BLaER1 treated with 17β-estradiol and CSF1 and Interleukin-3, amounts not matched to agents 10 nM and 100 nM (cell line): ENCODE data around the gene TEX54.

Source experiments
- H3K27ac ChIP-seq, 11 experiments: shearing (Covaris generic); formaldehyde crosslinking; 2 replicates each; pipeline ENCODE4 v1.8.1; 2022
- H3K27me3 ChIP-seq, 11 experiments: shearing (Covaris generic); formaldehyde crosslinking; 2 replicates each; pipeline ENCODE4 v1.8.1; 2022
- H3K36me3 ChIP-seq, 11 experiments: shearing (Covaris generic); formaldehyde crosslinking; 2 replicates each; pipeline ENCODE4 v1.8.1; 2022
- H3K4me1 ChIP-seq, 10 experiments: shearing (Covaris generic); formaldehyde crosslinking; 2 replicates each; pipeline ENCODE4 v1.8.1; 2022
- H3K4me2 ChIP-seq, 11 experiments: shearing (Covaris generic); formaldehyde crosslinking; 2 replicates each; pipeline ENCODE4 v1.8.1; 2022
- H3K4me3 ChIP-seq, 10 experiments: shearing (Covaris generic); formaldehyde crosslinking; 2 replicates each; pipeline ENCODE4 v1.8.1; 2022
- H3K9ac ChIP-seq, 11 experiments: shearing (Covaris generic); formaldehyde crosslinking; 2 replicates each; pipeline ENCODE4 v1.8.1; 2022
- H3K9me3 ChIP-seq, 11 experiments: shearing (Covaris generic); formaldehyde crosslinking; replicated peaks in 1 of 11; 2 replicates each; pipeline ENCODE4 v1.8.1; 2022
- H4K20me1 ChIP-seq, 11 experiments: shearing (Covaris generic); formaldehyde crosslinking; 2 replicates each; pipeline ENCODE4 v1.8.1; 2022
- Cebpa-rat ChIP-seq, 11 experiments: shearing (Covaris generic); IDR thresholded peaks; 2 replicates each; pipeline ENCODE4 v1.8.1; 2022

The TEX54 gene

GRCh38 chr11:62858201-62858600 lies 25.6 kb upstream of the TEX54 start:
- peaks cover 18 to 36% (median 21%) of the 10 kb centered on the region in 11 experiments for H3K36me3 ChIP-seq
- peak overlapping the region in 8 of 10 experiments; percentile 84 to 96 (median 89); a peak in 9 of 20 replicates for H3K4me3 ChIP-seq
- no peaks in the 10 kb centered on the region for H3K27me3 ChIP-seq
- H3K4me2 ChIP-seq, result peak overlapping the region; percentile 82 to 97 (median 92)
- H3K4me1 ChIP-seq, result peaks cover 46 to 68% (median 61%) of the 10 kb centered on the region in 10 experiments
- no peaks in the 10 kb centered on the region; a peak in 2 of 22 replicates for H3K9me3 ChIP-seq
- H4K20me1 ChIP-seq, result peaks cover 22 to 39% (median 27%) of the 10 kb centered on the region in 11 experiments
- peak overlapping the region in 10 of 11 experiments; percentile 42 to 98 (median 94); a peak in 16 of 22 replicates for H3K9ac ChIP-seq
- no peak for TF ChIP-seq Cebpa-rat (IDR thresholded peaks at IDR 0.05)
- peak overlapping the region in 6 of 11 experiments; percentile 3 to 98 (median 88); a peak in 7 of 22 replicates for H3K27ac ChIP-seq

DNA sequence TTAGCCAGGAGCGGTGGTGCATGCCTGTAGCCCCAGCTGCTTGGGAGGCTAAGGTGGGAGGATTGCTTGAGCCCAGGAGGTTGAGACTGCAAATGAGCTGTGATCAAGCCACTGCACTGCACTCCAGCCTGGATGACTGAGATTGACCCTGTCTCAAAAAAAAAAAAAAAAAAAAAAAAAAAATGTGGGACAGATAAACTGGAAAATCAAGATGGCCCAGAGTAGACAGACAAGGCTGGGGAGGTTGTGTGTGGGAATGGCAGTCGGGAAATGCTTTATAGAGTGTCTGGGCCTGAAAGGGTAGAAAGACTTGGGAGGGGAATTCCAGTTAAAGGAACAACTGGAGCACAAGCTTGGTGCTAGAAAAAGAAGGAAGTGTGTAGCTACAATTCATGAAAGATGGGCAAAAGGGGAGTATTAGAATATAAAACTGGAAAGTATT lies 24.9 kb upstream of the TEX54 start:
- Histone ChIP-seq H3K4me3 (peak overlapping the region; percentile 82 to 96 (median 89); a peak in 18 of 20 replicates), H3K4me2 (peak overlapping the region; percentile 82 to 97 (median 92)), H3K4me1 (peaks cover 52 to 69% (median 63%) of the 10 kb centered on the region in 10 experiments), H4K20me1 (peaks cover 26 to 40% (median 30%) of the 10 kb centered on the region in 11 experiments), H3K9ac (peak overlapping the region in 10 of 11 experiments; percentile 86 to 99 (median 96); a peak in 17 of 22 replicates), H3K27ac (peak overlapping the region; percentile 3 to 98 (median 94); a peak in 18 of 22 replicates), H3K27me3 (no peaks in the 10 kb centered on the region), H3K36me3 (peaks cover 25 to 39% (median 27%) of the 10 kb centered on the region in 11 experiments), H3K9me3 (no peaks in the 10 kb centered on the region; a peak in 2 of 22 replicates)
- no peak for TF ChIP-seq Cebpa-rat (IDR thresholded peaks at IDR 0.05)

DNA sequence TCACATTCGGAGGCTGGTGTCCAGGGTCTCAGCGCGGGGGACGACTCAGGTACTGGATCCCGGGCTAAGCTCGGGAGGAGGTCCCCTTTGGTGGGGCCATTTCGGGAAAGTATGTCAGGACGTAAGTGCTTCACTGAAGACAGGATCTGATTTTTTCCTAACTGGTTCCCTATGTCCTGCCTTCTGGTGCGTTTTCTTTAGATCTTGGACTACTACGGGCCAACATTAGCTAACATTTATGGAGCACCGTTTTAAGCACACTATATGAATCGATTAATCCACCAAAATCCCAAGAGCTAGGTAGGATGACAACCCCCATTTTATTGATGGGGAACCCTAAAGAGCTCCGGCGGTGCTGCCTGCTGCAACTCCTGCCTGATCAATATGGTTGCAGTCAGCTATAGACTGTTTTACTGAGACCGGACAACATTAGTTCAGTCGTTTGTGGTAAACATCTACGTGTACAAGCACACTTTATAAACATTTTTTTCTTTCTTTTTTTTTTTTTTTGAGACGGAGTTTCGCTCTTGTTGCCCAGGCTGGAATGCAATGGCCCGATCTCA lies 23.8 kb upstream of the TEX54 start:
- no peak for TF ChIP-seq Cebpa-rat (IDR thresholded peaks at IDR 0.05)
- Histone ChIP-seq H3K4me3 (peak overlapping the region; percentile 82 to 96 (median 89)), H3K27ac (peak overlapping the region; percentile 40 to 98 (median 94); a peak in 21 of 22 replicates), H3K9me3 (no peaks in the 10 kb centered on the region; a peak in 2 of 22 replicates), H3K27me3 (no peaks in the 10 kb centered on the region), H3K4me1 (peaks cover 53 to 69% (median 61%) of the 10 kb centered on the region in 10 experiments), H3K36me3 (peaks cover 36 to 50% (median 38%) of the 10 kb centered on the region in 11 experiments), H4K20me1 (peaks cover 37 to 44% (median 41%) of the 10 kb centered on the region in 11 experiments), H3K9ac (peak overlapping the region; percentile 80 to 99 (median 95)), H3K4me2 (peak overlapping the region; percentile 82 to 97 (median 92))

DNA sequence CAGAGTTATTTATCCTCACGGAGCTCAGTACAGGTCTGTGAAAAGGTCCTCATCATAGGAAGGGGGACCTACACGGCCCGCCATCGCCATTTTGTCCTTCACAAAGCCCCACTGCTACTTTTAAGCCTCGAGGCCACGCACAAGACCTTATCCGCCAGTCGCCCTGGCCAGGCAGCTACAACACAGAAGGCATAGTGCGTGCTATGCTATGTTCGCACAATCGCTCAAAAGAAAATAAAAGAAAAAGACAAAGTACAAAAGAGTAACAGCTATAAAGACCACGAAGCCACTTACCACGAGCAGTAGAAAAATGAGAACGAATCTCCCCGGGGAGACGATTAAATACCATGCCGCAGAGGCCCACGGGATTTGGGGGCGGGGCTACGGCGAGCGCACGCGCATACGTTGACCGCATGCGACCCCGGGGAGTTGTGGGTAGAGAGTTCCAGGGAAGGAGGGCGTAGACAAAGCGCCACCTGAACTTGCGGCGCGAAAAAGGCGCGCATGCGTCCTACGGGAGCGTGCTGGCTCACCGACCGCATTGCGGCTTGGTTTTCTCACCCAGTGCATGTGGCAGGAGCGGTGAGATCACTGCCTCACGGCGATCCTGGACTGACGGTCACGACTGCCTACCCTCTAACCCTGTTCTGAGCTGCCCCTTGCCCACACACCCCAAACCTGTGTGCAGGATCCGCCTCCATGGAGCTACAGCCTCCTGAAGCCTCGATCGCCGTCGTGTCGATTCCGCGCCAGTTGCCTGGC lies 23.1 kb upstream of the TEX54 start:
- Histone ChIP-seq H3K9me3 (no peaks in the 10 kb centered on the region; a peak in 2 of 22 replicates), H3K27ac (peak overlapping the region; percentile 56 to 98 (median 94); a peak in 21 of 22 replicates), H3K9ac (peak overlapping the region; percentile 86 to 99 (median 95)), H3K36me3 (peaks cover 37 to 55% (median 42%) of the 10 kb centered on the region in 11 experiments), H4K20me1 (peaks cover 40 to 48% (median 46%) of the 10 kb centered on the region in 11 experiments), H3K4me2 (peak overlapping the region; percentile 93 to 99 (median 97)), H3K4me3 (peak overlapping the region; percentile 82 to 96 (median 89)), H3K4me1 (peaks cover 52 to 67% (median 55%) of the 10 kb centered on the region in 10 experiments), H3K27me3 (no peaks in the 10 kb centered on the region)
- no peak for TF ChIP-seq Cebpa-rat (IDR thresholded peaks at IDR 0.05)

DNA sequence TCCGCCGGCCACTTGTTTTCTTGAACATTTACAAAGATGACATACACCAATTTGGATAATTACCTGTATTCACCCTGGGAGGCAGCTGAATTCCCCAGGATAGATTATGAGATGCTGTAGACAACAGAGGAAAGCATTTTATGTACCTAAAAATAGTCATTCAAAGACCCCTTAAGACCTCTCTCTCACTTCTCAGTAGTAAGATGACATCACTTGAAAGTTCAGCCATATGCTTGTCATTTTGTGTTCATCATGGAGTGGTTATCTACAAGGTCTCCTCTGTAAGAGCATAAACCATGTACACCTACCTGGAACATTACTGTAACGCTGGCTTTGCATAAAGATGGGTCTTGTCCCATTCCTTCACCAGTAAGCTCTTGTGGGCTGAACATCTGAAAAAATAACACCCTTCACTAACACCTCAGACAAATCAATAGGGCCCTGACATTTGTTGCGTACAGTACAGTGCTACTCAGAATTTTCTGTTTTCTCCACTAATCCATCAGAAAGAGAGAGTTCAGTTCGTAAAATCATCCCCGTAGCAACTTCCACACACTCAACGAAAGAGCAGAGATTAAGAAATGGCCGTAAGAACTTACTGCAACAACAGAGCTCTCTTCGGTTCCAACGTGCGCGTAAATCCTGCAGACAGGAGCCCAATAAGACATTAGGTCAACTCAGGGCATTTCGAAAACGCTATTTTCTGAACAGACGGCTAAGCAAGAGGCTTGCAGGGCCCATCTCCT lies 22.4 kb upstream of the TEX54 start:
- Histone ChIP-seq H3K4me1 (peaks cover 46 to 60% (median 51%) of the 10 kb centered on the region in 10 experiments), H3K9me3 (no peaks in the 10 kb centered on the region; a peak in 2 of 22 replicates), H3K27ac (peak overlapping the region; percentile 56 to 98 (median 94); a peak in 21 of 22 replicates), H3K9ac (peak overlapping the region; percentile 86 to 99 (median 95)), H3K36me3 (peaks cover 37 to 55% (median 42%) of the 10 kb centered on the region in 11 experiments), H3K4me2 (peak overlapping the region; percentile 91 to 99 (median 97)), H4K20me1 (peaks cover 40 to 55% (median 51%) of the 10 kb centered on the region in 11 experiments), H3K27me3 (no peaks in the 10 kb centered on the region), H3K4me3 (peak overlapping the region; percentile 82 to 96 (median 89))
- no peak for TF ChIP-seq Cebpa-rat (IDR thresholded peaks at IDR 0.05)

- H3K4me2 ChIP-seq, result peak overlapping the region; percentile 91 to 99 (median 97)
- peaks cover 40 to 58% (median 54%) of the 10 kb centered on the region in 11 experiments for H4K20me1 ChIP-seq
- TF ChIP-seq Cebpa-rat (IDR thresholded peaks at IDR 0.05), result no peak
- H3K9me3 ChIP-seq, result no peaks in the 10 kb centered on the region; a peak in 2 of 22 replicates
- H3K4me1 ChIP-seq, result peaks cover 40 to 53% (median 46%) of the 10 kb centered on the region in 10 experiments
- peak overlapping the region; percentile 56 to 98 (median 94); a peak in 21 of 22 replicates for H3K27ac ChIP-seq
- H3K9ac ChIP-seq, result peak overlapping the region; percentile 86 to 99 (median 95)
- peak overlapping the region; percentile 82 to 96 (median 89) for H3K4me3 ChIP-seq
- no peaks in the 10 kb centered on the region for H3K27me3 ChIP-seq
- H3K36me3 ChIP-seq, result peaks cover 37 to 48% (median 42%) of the 10 kb centered on the region in 11 experiments
Measured at GRCh38 chr11:62854013-62854824, 21.6 kb upstream of the TEX54 start.

DNA sequence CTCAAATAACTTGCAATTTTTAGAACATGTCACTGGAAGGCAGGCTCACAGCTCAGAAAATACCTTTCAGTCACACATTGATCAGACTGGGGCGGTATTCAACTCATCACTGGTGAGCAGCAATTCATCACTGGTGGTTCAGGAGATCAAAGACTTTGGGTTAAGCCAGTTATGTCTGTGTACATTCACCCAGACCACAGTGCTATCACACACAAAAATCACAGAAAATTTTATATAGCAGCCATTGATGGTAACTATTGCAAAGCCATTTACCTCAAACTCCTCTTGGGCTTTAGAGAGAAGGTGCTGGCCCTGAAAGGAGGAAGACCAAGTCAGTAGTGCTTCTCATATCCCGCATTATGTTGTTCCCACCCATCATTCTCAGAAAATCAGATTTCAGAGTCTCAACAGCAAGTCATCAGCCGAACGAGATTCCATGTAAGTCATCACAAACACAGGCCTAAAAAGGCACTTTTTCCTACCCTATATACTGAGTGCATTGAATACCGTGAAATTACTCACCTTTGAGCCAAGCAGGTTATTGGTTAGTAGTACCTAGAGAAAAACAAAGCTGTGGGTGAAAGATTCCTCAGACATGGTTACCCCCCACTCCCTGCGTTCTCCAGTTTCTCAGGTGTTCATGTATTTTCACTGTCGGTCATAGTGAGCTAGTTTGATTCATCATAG lies 20.8 kb upstream of the TEX54 start:
- H3K4me3 ChIP-seq, result peak overlapping the region; percentile 82 to 96 (median 89)
- peak overlapping the region in 9 of 11 experiments; percentile 26 to 98 (median 95); a peak in 18 of 22 replicates for H3K27ac ChIP-seq
- peaks cover 40 to 58% (median 54%) of the 10 kb centered on the region in 11 experiments for H4K20me1 ChIP-seq
- H3K36me3 ChIP-seq, result peaks cover 37 to 48% (median 42%) of the 10 kb centered on the region in 11 experiments
- H3K4me1 ChIP-seq, result peaks cover 38 to 51% (median 45%) of the 10 kb centered on the region in 10 experiments
- peak overlapping the region; percentile 86 to 99 (median 95) for H3K9ac ChIP-seq
- H3K4me2 ChIP-seq, result peak overlapping the region; percentile 91 to 99 (median 97)
- no peaks in the 10 kb centered on the region; a peak in 2 of 22 replicates for H3K9me3 ChIP-seq
- no peak for TF ChIP-seq Cebpa-rat (IDR thresholded peaks at IDR 0.05)
- no peaks in the 10 kb centered on the region for H3K27me3 ChIP-seq
